H9 (cell line): ENCODE results near the gene MCU. TPM values are rescaled to one million over a fixed set of nuclear protein-coding genes. Genes with fewer than 3 reads are reported as not detected.
A peak's percentile ranks its signal among the peaks of the same experiment; 100 is the strongest.

ENCODE experiments used
- DNase-seq: peaks from one replicate; pipeline ENCODE4 v3.0.0-alpha.2; 2017
- H2AFZ ChIP-seq: one replicate; pipeline ENCODE4 v1.6.1; 2013; ENCODE audit warnings: mild to moderate bottlenecking, low read length, control low read depth, moderate library complexity
- H2AK5ac ChIP-seq: 2 replicates; pipeline ENCODE4 v1.6.1; 2013; ENCODE audit warnings: low read length, control low read depth, mixed read lengths; ENCODE audit not compliant: insufficient read length
- H2BK120ac ChIP-seq: one replicate; pipeline ENCODE4 v1.6.1; 2013; ENCODE audit warnings: low read depth, mild to moderate bottlenecking, low read length, control low read depth, inconsistent platforms; ENCODE audit not compliant: poor library complexity, severe bottlenecking
- H2BK12ac ChIP-seq: 2 replicates; pipeline ENCODE4 v1.6.1; 2013; ENCODE audit warnings: low read length, control low read depth, mixed read lengths, low read depth; ENCODE audit not compliant: insufficient read length
- H2BK15ac ChIP-seq: 2 replicates; pipeline ENCODE4 v1.6.1; 2013; ENCODE audit warnings: low read depth, low read length, control low read depth
- H2BK20ac ChIP-seq: one replicate; pipeline ENCODE4 v1.6.1; 2013; ENCODE audit warnings: low read depth, mild to moderate bottlenecking, low read length, control low read depth, inconsistent platforms; ENCODE audit not compliant: poor library complexity, severe bottlenecking
- H2BK5ac ChIP-seq: 2 replicates; pipeline ENCODE4 v1.6.1; 2013; ENCODE audit warnings: low read length, control low read depth, mixed read lengths; ENCODE audit not compliant: insufficient read length
- H3K14ac ChIP-seq: 2 replicates; pipeline ENCODE4 v1.6.1; 2013; ENCODE audit warnings: low read length, control low read depth; ENCODE audit not compliant: insufficient read depth
- H3K18ac ChIP-seq: 2 replicates; pipeline ENCODE4 v1.6.1; 2013; ENCODE audit warnings: low read depth, mild to moderate bottlenecking, mixed read lengths, low read length, control low read depth; ENCODE audit not compliant: insufficient read length
- H3K23ac ChIP-seq: 2 replicates; pipeline ENCODE4 v1.6.1; 2013; ENCODE audit warnings: low read length, control low read depth, mixed read lengths, low read depth; ENCODE audit not compliant: insufficient read length
- H3K23me2 ChIP-seq: 2 replicates; pipeline ENCODE4 v1.6.1; 2013; ENCODE audit warnings: low read depth, mild to moderate bottlenecking, mixed read lengths, low read length, control low read depth; ENCODE audit not compliant: insufficient read length, poor library complexity, severe bottlenecking
- H3K27ac ChIP-seq: 2 replicates; pipeline ENCODE4 v1.5.1; 2013; ENCODE audit warnings: low read length, control low read depth, mixed read lengths, low read depth; ENCODE audit not compliant: insufficient read length
- H3K27me3 ChIP-seq: 2 replicates; pipeline ENCODE4 v1.6.1; 2013; ENCODE audit warnings: low read length, control low read depth, inconsistent platforms; ENCODE audit not compliant: insufficient read depth
- H3K4ac ChIP-seq: 2 replicates; pipeline ENCODE4 v1.6.1; 2013; ENCODE audit warnings: low read depth, mild to moderate bottlenecking, control low read depth, inconsistent platforms, low read length, moderate library complexity
- H3K4me1 ChIP-seq: 2 replicates; pipeline ENCODE4 v1.6.1; 2013; ENCODE audit warnings: low read length, control low read depth, inconsistent platforms; ENCODE audit not compliant: insufficient read depth
- H3K4me2 ChIP-seq: 2 replicates; pipeline ENCODE4 v1.6.1; 2013; ENCODE audit warnings: low read length, control low read depth, mixed read lengths; ENCODE audit not compliant: insufficient read length, insufficient read depth
- H3K56ac ChIP-seq: 2 replicates; pipeline ENCODE4 v1.6.1; 2013; ENCODE audit warnings: low read depth, mild to moderate bottlenecking, mixed read lengths, low read length, control low read depth; ENCODE audit not compliant: insufficient read length
- H3K79me1 ChIP-seq: 2 replicates; pipeline ENCODE4 v1.6.1; 2013; ENCODE audit warnings: low read depth, mild to moderate bottlenecking, moderate library complexity, low read length, control low read depth, inconsistent platforms; ENCODE audit not compliant: insufficient read depth, poor library complexity, severe bottlenecking
- H3K79me2 ChIP-seq: 2 replicates; pipeline ENCODE4 v1.6.1; 2013; ENCODE audit warnings: low read length, control low read depth, inconsistent platforms; ENCODE audit not compliant: insufficient read depth
- H3K9ac ChIP-seq: 2 replicates; pipeline ENCODE4 v1.6.1; 2013; ENCODE audit warnings: low read length, control low read depth, mixed read lengths; ENCODE audit not compliant: insufficient read length; ENCODE audit errors: extremely low read depth
- H3K9me3 ChIP-seq: one replicate; pipeline ENCODE4 v1.6.1; 2013; ENCODE audit warnings: low read depth, low read length, inconsistent platforms; ENCODE audit not compliant: control insufficient read depth
- H3T11ph ChIP-seq: one replicate; pipeline ENCODE4 v1.6.1; 2013; ENCODE audit warnings: mild to moderate bottlenecking, low read length, control low read depth, inconsistent platforms
- H4K20me1 ChIP-seq: one replicate; pipeline ENCODE4 v1.6.1; 2013; ENCODE audit not compliant: control insufficient read depth, insufficient read length, insufficient read depth
- H4K5ac ChIP-seq: 2 replicates; pipeline ENCODE4 v1.6.1; 2013; ENCODE audit warnings: low read depth, mild to moderate bottlenecking, mixed read lengths, low read length, control low read depth; ENCODE audit not compliant: insufficient read length
- H4K8ac ChIP-seq: replicated peaks from 2 replicates; pipeline ENCODE4 v1.6.1; 2013; ENCODE audit warnings: low read length, control low read depth, mixed read lengths, low read depth; ENCODE audit not compliant: insufficient read length
- H4K91ac ChIP-seq: 2 replicates; pipeline ENCODE4 v1.6.1; 2013; ENCODE audit warnings: low read depth, mild to moderate bottlenecking, moderate library complexity, mixed read lengths, low read length, control low read depth; ENCODE audit not compliant: insufficient read length
- H3K27ac Mint-ChIP-seq, 3 experiments: 2 replicates in 2 of 3; 3 replicates in 1 of 3; pipeline ENCODE4 v1.8.0; 2020 to 2021; ENCODE audit warnings: mixed read lengths in 3 of 3, mild to moderate bottlenecking in 1 of 3, moderate library complexity in 1 of 3
- H3K27me3 Mint-ChIP-seq: 2 replicates; pipeline ENCODE4 v1.8.0; 2021; ENCODE audit warnings: low read depth, mild to moderate bottlenecking, moderate library complexity, mixed read lengths
- H3K36me3 Mint-ChIP-seq, 3 experiments: 2 replicates in 2 of 3; 3 replicates in 1 of 3; pipeline ENCODE4 v1.8.0; 2020 to 2021; ENCODE audit warnings: low read depth in 3 of 3, mixed read lengths in 3 of 3; ENCODE audit not compliant: insufficient read depth in 1 of 3
- H3K4me1 Mint-ChIP-seq, 2 experiments: 2 replicates each; pipeline ENCODE4 v1.8.0; 2020; ENCODE audit warnings: mixed read lengths in 2 of 2
- H3K4me3 Mint-ChIP-seq, 2 experiments: 2 replicates in 1 of 2; 3 replicates in 1 of 2; pipeline ENCODE4 v1.8.0; 2020 to 2021; ENCODE audit warnings: mild to moderate bottlenecking in 2 of 2, mixed read lengths in 2 of 2, moderate library complexity in 1 of 2
- H3K9me3 Mint-ChIP-seq, 2 experiments: 2 replicates in 1 of 2; 3 replicates in 1 of 2; pipeline ENCODE4 v1.8.0; 2020; ENCODE audit warnings: mild to moderate bottlenecking in 2 of 2, mixed read lengths in 2 of 2, moderate library complexity in 1 of 2
- WGBS: extraction: QIAGEN DNeasy Blood & Tissue Kit; methylation state at CpG from one replicate; pipeline ENCODE4 v1.1.7; 2013; ENCODE audit warnings: missing lambda C conversion rate, low lambda C conversion rate, mixed read lengths; ENCODE audit not compliant: insufficient read length; ENCODE audit errors: extremely low coverage; 5-methylcytosine and 5-hydroxymethylcytosine counted together
- total RNA-seq: library from RNA; stranded (reverse); gene quantifications from 2 replicates; pipeline ENCODE4 v1.2.1, GENCODE V29; 2021
- TF ChIP-seq, protein P1 (sequence below): fragments of 200-600 bp; sonication (generic); conservative IDR thresholded peaks from 3 replicates; pipeline ENCODE4 v1.8.0; 2021; ENCODE audit warnings: antibody characterized with exemption, mild to moderate bottlenecking

The MCU gene
- total RNA-seq, 1 experiment from 2014 or later, result 36.6 TPM

DNA sequence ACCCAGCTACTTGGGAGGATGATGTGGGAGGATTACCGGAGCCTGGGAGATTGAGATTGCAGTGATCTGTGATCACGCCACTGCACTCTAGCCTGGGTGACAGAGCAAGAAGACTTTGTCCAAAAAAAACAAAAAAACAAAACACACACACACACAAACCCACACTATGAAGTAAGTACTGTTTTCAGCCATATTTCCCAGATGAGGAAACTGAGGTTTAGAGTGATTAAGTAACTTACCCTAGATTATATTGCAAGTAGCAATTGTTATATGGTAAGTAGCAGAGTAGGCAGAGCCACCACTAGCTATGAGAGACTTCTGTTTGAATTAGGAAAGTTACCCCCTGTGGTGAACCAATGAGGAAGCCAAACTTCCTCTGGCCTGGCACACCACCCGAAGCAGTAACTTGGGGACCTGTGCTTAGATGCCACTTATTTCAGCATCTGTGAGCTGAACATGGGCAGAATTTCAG lies 61.9 kb downstream of the MCU start:
- Histone ChIP-seq H4K91ac (no peak overlapping the region), H2AK5ac (no peak overlapping the region), H2BK20ac (no peak overlapping the region), H4K20me1 (no peaks in the 10 kb centered on the region), H3K14ac (no peak overlapping the region), H3K4me2 (no peak overlapping the region), H3K79me1 (peaks cover 3% of the 10 kb centered on the region), H4K8ac (no peak overlapping the region), H3K27ac (no peak overlapping the region), H3K9me3 (no peaks in the 10 kb centered on the region), H3K27me3 (no peaks in the 10 kb centered on the region), H2BK12ac (no peak overlapping the region), H3K18ac (no peak overlapping the region), H3K56ac (no peak overlapping the region), H3K4ac (no peak overlapping the region), H3K23me2 (no peaks in the 10 kb centered on the region), H3K23ac (no peak overlapping the region), H3K79me2 (peaks cover 3% of the 10 kb centered on the region), H3T11ph (no peak overlapping the region), H3K9ac (no peak overlapping the region), H2BK120ac (no peak overlapping the region), H2BK5ac (no peak overlapping the region), H2BK15ac (no peak overlapping the region), H3K4me1 (peaks cover 8% of the 10 kb centered on the region), H4K5ac (no peak overlapping the region), H2AFZ (no peak overlapping the region)
- Mint-ChIP-seq H3K27me3 (no peaks in the 10 kb centered on the region), H3K27ac (peak overlapping the region; percentile 75 to 94 (median 82); a peak in 6 of 7 replicates), H3K9me3 (no peaks in the 10 kb centered on the region), H3K4me1 (peaks cover 62 to 75% of the 10 kb centered on the region in 2 experiments), H3K4me3 (no peak overlapping the region), H3K36me3 (no peaks in the 10 kb centered on the region; a peak in 2 of 7 replicates)
- no CpG with 5 or more reads among the region's 3 CpGs for WGBS
- DNase-seq, result peak; percentile 39
- TF ChIP-seq, protein P1, sequence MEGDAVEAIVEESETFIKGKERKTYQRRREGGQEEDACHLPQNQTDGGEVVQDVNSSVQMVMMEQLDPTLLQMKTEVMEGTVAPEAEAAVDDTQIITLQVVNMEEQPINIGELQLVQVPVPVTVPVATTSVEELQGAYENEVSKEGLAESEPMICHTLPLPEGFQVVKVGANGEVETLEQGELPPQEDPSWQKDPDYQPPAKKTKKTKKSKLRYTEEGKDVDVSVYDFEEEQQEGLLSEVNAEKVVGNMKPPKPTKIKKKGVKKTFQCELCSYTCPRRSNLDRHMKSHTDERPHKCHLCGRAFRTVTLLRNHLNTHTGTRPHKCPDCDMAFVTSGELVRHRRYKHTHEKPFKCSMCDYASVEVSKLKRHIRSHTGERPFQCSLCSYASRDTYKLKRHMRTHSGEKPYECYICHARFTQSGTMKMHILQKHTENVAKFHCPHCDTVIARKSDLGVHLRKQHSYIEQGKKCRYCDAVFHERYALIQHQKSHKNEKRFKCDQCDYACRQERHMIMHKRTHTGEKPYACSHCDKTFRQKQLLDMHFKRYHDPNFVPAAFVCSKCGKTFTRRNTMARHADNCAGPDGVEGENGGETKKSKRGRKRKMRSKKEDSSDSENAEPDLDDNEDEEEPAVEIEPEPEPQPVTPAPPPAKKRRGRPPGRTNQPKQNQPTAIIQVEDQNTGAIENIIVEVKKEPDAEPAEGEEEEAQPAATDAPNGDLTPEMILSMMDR, result no peak
